EL (cell line): ENCODE data around the gene PRKG1.
"Not testable (repeated sequence)": the region's sequence is repeated elsewhere in the genome, so short reads cannot be mapped to it uniquely, and the experiment has no call there.

Experiments
- DNase-seq: peaks from one replicate; pipeline ENCODE4 v3.0.0-alpha.2; 2016

PRKG1 gene

DNA sequence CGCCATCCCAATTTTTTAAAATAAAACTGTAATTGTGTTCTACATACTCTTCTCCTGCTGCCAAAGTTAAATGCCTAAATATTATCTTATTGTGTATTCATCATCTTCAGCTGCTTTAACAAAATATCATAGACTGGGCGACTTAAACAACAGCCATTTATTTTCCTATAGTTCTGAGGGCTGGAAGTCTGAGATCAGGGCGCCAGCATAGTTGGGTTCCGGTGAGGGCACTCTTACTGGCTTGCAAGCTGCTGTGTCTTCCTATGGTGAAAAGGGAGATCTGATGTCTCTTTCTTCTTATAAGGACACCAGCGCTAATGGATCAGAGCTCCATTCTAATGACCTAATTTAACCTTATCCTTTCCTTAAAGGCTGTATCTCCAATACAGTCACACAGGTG, 594.8 kb downstream of the PRKG1 start:
- no peak for DNase-seq

DNA sequence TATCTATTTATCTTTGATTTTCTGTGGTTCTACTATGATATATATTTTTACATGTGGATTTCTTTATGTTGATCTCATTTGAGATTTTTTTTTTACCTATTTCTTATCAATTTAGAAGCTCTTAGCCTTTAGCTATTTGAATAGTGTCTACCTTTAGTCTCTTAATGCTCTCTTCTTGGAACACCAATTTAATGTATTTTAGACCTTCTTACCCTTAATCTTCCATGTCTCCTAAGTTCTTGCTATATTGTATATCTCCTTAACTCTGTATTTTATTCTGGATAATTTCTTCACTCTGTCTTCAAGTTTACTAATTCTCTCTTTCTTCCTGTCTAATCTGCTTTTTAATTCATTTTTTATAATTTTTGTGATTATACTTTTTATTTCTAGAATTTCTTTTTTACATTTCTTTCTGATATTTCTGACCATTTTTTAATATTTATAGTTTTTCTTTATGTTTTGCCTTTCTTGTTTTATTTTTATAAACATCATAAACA, 597.8 kb downstream of the PRKG1 start:
- no peak for DNase-seq

DNA sequence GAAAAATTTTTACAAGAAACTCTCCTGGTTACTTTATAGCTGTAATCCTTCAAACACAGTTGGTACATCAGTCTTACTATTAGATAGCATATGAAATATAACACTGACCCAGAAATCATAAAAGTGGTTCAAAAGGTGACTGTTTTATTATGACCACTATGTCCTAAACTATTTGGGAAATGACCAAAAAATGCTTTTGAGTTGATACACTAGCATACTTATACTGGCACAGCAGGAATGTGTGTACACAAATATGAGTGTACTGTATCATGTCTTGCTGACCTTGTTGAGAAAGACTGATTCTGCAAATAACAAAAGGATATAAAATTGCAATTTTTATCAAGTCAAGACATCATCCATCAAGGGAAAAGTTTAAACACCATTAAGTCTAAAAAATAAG, 600.8 kb downstream of the PRKG1 start:
- DNase-seq = peak; percentile 15

DNA sequence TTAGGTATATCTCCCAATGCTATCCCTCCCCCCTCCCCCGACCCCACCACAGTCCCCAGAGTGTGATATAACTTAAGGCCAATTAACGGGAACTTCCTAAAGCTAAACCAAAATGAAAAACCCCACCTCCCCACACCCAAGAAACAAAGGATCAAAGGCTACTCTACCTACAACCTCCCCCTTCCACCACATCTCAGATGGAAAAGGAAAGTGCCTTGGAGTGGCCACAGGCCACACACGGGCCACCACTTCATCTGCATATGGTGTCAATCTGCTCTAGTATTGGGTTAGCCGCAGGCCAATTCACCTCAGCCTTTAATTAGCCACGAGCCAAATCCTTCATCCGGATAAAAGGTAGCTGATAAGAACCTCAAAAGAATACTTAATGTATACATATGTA, 605.6 kb downstream of the PRKG1 start:
- DNase-seq = no peak

DNA sequence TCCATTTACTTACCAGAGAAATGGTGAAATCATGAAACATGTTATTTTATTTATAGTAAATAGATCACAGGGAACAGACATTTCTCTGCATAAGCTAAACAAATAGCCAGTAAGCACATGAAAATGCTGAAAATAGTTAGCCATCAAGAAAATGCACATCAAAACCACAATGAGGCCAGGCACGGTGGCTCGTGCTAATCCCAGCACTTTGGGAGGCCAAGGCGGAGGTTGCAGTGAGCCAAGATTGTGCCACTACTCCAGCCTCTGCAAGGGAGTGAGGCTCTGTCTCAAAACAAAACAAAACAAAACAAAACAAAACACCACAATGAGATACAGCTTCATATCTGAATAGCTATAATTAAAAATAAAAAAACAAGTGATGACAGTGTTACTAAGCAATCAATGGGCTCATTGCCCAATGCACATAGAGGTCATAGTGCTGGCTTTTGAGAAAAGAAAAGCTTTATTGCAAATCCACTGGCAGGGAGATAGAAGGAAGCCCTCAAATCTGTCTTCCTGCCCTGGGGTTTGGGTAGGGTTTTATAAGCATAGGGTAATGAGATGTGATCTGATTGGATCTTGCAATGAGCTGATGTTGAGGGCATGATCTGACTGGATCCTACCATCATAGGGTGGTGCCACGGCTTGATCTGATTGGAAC, 608.9 kb downstream of the PRKG1 start:
- peak; percentile 23 for DNase-seq

DNA sequence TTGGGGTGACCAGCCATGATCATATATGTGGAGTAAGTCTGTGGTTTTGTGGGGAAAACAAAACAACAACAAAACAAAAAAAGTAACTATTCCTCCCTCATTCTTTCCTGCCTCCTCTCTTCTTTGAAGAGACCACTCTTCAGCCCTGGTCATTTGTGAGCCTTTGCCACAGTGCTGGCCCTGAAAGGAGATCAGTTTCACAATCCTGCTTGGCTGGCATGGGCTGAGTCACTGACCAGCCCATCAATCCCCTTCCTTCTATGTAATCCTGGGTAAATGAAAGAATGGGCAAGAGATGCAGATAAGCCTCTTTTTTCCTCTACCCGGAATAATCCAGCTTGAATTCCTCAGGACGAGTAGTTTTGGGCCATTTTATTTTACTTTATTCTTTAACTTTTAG, 611.5 kb downstream of the PRKG1 start:
- no peak for DNase-seq

DNA sequence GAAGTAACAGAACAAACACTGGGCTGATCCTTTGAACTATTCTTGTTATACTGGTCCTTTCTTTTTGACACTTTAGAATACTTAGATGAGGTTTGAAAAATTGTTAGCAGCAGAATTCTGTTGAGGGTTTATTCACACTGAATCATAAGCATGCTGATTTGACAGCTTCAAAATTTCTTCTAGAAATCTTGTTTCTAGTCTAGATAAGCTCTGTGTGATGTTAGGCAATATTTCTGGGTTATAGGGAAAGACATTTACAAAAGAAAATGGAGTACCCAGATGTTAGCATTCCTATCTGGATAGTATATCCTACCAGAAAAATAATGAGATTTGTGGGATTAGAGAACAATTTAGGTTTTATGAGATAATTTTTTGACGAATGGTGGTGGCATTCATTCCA, 613.0 kb downstream of the PRKG1 start:
- DNase-seq = no peak

DNA sequence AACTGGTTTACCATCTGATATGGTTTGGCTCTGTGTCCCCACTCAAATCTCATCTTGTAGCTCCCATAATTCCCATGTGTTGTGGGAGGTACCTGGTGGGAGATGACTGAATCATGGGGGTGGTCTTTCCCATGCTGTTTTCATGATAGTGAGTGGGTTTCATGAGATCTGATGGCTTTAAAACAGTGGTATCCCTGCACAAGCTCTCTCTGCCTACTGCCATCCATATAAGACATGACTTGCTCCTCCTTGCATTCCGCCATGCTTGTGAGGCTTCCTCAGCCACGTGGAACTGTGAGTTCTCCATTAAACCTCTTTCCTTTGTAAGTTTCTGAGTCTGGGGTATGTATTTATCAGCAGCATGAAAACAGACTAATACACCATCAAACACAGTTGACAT, 614.5 kb downstream of the PRKG1 start:
- not testable (repeated sequence) for DNase-seq

DNA sequence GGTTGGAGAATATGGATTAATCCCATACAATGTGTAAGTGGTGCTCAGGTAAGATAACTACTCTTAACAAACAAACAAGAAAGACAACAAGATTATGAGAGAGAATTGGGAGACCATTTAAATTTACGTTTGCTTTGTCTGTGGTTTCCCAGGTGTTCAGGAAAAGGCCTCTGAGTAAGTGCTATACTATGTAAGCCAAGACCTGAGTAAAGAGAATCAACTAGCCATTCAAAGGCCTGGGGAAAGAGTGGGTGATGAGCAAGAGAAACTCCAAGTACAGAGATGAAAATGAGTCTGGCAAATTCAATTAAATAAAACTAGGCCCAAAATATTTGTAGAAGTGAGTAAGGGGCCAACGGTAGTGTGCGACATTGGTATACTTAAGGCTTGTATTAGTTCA, 615.2 kb downstream of the PRKG1 start:
- DNase-seq = no peak

DNA sequence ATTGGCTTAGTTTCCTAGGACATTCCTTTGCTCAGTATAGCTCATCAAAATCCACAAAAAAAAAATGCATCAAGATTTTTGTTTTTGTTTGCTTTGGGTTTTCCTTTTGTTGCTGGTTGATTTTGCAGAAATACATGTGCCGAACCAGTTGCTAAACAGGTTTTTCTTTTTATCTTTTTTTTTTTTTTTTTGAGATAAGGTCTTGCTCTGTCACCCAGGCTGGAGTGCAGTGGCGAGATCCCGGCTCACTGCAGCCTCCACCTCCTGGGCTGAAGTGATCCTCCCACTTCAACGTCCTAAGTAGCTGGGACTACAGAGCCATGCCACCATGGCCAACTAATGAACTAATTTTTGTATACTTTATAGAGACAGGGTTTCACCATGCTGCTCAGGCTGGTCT, 616.8 kb downstream of the PRKG1 start:
- no peak for DNase-seq

DNA sequence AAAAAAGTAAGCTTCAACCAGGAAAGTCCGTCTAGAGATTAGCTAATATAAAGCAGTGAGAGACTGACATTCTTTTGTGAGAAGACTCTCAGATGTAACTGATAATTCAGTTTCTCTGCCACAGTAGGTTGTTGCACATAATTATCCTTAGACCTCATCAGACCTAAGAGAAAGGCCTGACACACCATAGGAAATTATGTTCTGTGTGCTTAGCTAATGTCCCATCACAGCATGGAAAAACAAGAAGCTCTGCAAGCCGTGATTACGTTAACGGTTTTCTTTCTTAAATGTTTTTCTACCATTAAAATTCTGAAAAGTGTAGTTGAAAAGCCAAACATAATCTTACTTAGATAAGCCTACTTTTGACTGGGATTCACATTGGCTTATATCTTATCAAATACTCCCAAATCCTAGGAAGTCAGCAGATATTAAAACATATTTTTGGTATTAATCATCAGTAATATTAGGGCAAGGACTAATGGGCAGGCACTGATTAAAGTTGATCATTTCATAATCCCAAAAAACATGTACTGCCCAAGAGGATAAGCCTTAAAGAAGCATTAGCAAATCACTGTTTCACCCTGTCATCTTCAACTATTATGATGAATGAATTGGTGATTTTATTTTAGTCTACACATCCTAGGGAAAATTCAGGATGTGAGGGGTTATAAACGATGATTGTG, 619.9 kb downstream of the PRKG1 start:
- no peak for DNase-seq

DNA sequence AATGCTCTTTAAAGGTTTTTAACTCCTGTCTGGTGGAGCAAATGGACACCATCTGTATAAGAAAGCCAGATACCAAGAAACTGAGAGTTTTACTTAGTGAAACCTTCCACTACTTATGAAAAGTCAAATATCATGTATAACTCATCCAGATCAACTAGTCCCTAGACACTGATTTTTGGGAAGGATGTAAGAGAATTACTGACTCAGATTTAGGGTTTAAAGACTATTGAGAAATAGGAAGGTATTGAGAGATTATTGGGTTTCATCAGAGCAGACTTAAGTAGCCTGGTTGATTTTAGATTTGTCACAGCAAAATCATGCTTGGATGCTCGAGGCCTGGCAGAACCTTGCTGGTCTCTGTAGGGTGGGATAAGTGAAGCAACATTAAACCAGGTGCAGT, 622.0 kb downstream of the PRKG1 start:
- DNase-seq = no peak

DNA sequence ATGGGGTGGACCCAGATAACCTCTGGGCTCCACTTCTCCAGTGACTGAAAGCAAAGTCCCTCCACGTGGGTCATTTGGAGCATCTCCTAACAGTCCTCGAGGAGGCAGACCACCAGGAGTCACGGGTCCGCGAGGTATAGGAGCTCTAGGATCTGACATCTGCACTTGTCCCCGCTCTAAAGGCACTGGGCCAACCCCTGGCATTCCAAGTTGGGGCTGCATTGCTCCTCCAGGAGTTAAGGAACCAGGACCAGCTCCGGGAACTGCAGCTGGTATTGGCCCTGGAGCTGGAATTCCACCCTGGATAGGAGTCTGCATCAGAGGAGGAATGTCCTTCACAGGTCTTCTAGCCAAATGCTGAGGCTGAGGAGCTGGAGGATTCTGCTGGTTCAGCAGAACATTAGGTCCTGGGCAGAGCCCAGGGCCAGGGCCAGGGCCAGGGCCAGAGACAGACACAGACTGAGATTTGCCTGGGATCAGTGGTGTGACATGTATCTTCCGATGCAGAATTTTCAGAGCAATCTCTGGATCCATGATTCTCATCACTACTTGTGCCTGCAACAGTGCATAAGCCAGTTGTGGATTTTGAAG, 624.3 kb downstream of the PRKG1 start:
- DNase-seq = no peak

DNA sequence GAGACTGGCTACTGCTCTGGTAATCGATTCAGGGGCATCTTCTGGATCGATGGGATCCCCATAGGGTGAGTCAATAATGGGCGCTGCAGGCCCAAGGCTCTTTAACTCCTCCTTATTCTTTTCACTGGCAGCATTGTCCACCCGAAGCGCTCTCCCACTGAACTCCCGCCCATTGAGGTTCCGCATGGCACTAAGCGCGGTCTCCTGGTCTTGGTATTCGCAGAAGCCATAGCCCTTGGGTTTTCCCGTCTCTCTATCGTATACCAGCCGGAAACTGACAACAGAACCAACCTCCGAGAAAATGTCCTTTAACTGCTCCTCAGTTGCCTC, 624.8 kb downstream of the PRKG1 start:
- DNase-seq = no peak

DNA sequence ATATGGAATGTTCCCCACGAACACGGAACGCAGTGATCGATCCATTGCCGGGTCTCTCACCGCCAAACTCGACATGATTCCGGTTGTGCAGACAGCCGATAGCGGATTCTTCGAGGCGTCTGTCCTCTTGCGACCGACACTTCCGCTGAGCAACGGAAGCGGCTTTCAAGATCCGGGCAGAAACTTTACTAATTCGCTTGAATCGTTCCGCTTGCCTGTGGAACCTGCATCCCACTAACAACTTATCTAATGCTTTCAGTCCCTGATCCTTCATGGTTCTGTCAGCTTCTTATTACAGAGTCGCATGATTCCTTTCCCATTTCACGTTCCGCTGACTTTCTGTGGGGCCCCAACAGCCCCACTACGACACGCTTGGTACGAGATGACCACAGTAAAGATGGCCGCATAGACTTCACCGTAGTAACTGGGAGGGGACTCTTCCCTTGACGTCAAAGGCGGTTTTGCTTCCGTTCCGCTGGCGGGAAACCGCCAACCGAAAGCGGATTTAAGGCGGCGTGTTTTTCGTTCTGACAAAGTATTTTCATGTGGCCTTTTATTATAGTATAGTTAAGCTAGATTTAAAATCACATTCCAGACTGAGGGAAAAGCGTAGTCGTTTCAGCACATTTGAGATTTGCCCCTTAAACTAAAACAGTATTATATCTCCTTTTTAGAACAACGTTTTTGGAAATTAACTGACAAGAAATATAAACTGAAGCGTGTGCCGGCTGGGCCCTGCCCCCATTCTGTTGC, 625.4 kb downstream of the PRKG1 start, which contains the start of gene CSTF2T:
CSTF2T (minus strand) TSS at position 121 of the 753 bp plus-strand sequence; CDS start at position 75, 46 bp downstream.
- peak; percentile 93 for DNase-seq

DNA sequence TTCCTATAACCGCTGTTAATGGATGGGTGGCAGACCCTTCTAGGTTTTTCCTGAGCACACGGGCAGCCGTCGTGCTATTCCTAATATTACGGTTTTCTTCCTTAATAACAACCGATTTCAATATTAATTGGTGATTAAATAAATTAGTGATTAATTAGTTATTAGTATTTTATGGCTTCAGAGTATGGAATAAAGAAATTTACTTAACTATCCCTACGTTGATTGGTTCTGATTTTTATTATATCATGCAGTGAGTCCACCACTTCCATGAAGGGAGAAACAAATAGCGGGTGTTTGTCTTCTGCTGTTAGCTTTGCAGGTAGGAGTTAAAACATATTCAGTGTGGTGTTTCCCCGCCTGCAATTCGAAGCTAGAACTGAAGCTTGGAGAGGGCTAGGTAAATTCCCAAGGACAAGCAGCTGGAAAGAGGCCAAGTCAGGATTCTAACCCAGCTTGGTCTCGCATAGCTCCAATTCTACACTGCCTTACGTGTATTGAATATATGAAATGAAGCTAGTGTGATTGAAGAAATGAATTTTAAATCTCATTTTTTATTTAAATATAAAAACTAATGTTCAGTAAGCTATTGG, 626.0 kb downstream of the PRKG1 start:
- no peak for DNase-seq

DNA sequence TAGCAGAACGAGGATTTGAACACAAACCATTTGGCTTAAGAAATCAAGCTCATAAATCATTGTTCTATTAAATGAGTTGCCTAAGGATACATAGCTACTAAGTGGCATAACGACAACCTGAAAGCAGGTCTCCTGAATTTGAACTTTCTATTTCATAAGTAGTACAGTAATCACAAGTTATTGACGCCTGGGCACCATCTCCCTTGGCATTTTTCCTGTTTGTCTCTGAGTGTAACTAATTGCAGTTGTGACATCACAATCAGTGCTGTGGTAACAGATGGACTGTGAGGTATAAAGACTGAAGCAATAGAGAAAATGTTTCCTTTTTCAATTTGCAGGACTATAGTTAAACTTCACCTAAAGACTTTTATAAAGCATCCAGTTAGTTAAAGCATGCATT, 631.5 kb downstream of the PRKG1 start:
- DNase-seq = no peak

DNA sequence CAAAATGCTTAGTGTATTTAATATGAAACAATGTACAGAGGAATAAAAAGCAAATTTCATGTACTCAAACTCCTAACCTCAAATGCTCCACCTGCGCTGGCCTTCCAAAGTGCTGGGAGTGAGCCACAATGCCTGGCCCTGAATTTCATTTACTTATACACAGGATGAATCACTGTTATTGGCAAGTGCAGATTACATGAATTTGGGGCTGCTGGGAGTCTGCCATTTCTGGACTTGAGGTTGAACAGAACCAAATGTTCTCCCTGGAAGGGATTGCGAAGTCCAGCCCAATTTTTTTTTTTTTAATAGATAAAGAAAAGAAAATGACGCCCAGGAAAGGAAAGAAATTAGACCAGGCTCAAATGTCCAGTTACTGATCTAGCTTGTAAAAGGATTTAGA, 631.9 kb downstream of the PRKG1 start:
- no peak for DNase-seq

DNA sequence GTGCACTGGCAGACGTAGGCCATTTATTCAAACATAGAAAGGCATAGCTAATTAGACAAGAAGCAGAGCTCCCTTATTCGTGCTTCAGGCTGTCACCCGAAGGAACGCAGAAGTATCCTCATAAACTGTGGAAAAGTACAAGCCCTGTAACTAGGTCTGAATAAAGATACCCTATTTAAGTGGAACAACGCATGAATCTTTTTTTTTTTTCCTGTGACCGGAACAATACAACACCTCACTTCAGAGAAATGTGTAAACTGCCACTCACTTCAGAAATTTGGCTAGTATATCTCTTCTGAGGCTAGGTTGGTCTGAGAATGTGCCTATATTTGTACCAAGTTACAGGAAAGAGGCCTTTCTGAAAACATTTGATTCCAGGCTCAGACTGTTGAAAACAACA, 633.1 kb downstream of the PRKG1 start:
- DNase-seq = no peak

DNA sequence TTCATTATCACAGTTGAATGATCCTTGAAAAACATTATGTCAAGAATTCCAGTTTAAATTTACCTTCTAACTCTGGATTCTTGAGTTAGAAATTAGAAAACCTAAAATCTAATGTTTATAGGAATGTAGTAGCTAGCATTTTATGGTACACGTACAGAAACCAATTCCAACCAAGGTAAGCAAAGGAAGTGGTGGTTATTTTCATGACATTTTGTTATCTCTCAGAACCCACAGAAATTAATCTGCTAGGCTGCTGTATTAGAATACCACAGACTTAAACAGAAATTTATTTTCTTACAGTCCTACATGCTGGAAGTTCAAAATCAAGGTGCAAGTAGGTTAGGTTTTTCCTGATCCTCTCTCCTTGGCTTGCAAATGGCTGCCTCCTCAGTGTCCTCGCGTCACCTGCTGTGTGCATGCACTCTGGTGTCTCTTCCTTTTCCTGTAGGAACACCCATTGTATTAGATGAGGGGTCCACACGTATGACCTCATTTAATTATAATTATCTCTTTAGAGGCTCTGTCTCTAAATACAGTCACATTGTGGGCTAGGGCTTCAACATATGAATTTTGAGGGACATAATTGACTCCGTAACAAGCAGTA, 633.6 kb downstream of the PRKG1 start:
- no peak for DNase-seq

DNA sequence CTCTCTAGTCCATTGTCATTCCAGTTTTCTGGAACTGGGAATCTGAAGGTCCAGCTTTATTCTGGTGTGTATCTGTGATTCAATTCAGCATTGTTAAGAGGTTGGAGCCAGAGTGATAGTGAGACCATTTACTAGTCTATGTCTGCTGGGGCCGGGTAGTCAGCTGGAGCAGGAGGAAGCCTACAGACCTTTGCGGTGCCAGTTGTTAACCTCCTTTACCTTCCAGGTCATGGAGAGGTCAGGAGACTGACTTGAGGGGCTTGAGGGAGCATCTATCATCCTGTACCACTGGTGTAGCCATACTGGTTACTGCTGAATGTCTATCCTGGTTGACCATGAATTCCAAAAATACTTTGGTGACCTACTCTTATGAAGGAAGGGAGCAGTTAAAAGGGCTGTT, 634.3 kb downstream of the PRKG1 start:
- no peak for DNase-seq

DNA sequence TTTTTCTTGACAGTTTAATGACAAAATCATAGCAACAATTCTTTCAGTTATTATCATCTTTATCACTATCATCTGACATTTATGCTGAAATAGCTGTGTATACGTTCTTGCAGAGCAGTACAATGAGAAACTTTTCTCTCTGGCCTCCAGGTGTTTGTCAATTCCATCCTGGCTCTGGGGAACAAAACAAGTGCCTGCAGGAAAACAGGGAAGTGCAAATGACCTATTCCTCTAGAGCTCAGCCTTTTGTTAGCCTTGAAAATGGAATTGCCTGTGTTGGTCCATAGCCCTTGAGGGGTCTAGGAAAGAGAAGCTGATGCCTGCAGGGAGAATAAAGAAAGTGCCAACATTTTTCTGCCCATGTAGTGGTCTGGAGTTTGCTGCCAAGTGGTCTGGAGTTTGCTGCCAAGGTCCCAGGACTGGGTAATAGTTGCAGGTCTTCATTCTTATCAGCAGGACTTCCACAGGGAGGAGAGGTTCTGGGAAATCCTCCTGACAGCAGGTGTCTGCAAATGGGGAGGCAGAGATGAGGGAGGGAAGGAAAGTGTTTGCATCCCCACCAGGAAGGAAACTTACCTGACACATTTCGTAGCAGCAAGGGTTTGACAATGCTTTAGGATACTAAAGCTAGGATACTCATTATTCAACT, 635.2 kb downstream of the PRKG1 start:
- DNase-seq = no peak
